Astrocyte of the hippocampus (primary cell): Measurements from ENCODE around the gene NTN1.
"Not testable (repeated sequence)": the region's sequence is repeated elsewhere in the genome, so short reads cannot be mapped to it uniquely, and the experiment has no call there.

Experiments used
- DNase-seq: peaks from one replicate; pipeline ENCODE4 v3.0.0; 2011; ENCODE audit warnings: low read depth, low spot score

Gene NTN1

GRCh38 chr17:9121186-9121820 lies 100.0 kb downstream of the NTN1 start:
- DNase-seq: no peak

GRCh38 chr17:9123594-9124553 lies 102.6 kb downstream of the NTN1 start:
- no peak for DNase-seq

GRCh38 chr17:9124554-9124935 lies 103.2 kb downstream of the NTN1 start:
- no peak for DNase-seq

GRCh38 chr17:9125722-9126121 lies 104.4 kb downstream of the NTN1 start:
- no peak for DNase-seq

- no peak for DNase-seq
Measured at GRCh38 chr17:9127340-9127739, 106.0 kb downstream of the NTN1 start.

- DNase-seq: no peak
Measured at GRCh38 chr17:9131371-9131770, 110.1 kb downstream of the NTN1 start.

- DNase-seq: no peak
Measured at GRCh38 chr17:9132291-9132690, 111.0 kb downstream of the NTN1 start.

GRCh38 chr17:9132944-9133610 lies 111.8 kb downstream of the NTN1 start:
- DNase-seq: no peak

- no peak for DNase-seq
Measured at GRCh38 chr17:9138161-9138717, 116.9 kb downstream of the NTN1 start.

GRCh38 chr17:9139695-9140094 lies 118.4 kb downstream of the NTN1 start:
- no peak for DNase-seq

GRCh38 chr17:9140550-9141424 lies 119.5 kb downstream of the NTN1 start:
- DNase-seq: no peak

- DNase-seq: no peak
Measured at GRCh38 chr17:9141425-9141753, 120.1 kb downstream of the NTN1 start.

- DNase-seq: no peak
Measured at GRCh38 chr17:9142772-9143494, 121.6 kb downstream of the NTN1 start.

- peak; percentile 39 for DNase-seq
Measured at GRCh38 chr17:9144502-9145249, 123.4 kb downstream of the NTN1 start.

GRCh38 chr17:9146064-9146463 lies 124.8 kb downstream of the NTN1 start:
- no peak for DNase-seq

- no peak for DNase-seq
Measured at GRCh38 chr17:9148905-9149525, 127.7 kb downstream of the NTN1 start.

- DNase-seq: peak; percentile 64
Measured at GRCh38 chr17:9150446-9151090, 129.3 kb downstream of the NTN1 start.

- no peak for DNase-seq
Measured at GRCh38 chr17:9151091-9151490, 129.8 kb downstream of the NTN1 start.

GRCh38 chr17:9151740-9152139 lies 130.4 kb downstream of the NTN1 start:
- DNase-seq: not testable (repeated sequence)
